Measurements from ENCODE around the gene NGFR. TPM values are rescaled to one million over a fixed set of nuclear protein-coding genes. Genes with fewer than 3 reads are reported as not detected.
"Not testable (repeated sequence)": the region's sequence is repeated elsewhere in the genome, so short reads cannot be mapped to it uniquely, and the experiment has no call there.

NGFR gene
- total RNA-seq, 1 donor from 2014 or later = 4.1 TPM

- intact Hi-C loops (cut with micrococcal nuclease) = loop anchor here (10.0 kb wide), 2 partner anchors 116 to 236 kb away; no protein-coding TSS in a partner anchor
- ATAC-seq, DNase-seq: not testable (repeated sequence)
These were observed 55.7 kb downstream of the NGFR start for GRCh38 chr17:49550764-49551163.

GRCh38 chr17:49551221-49552069 lies 56.4 kb downstream of the NGFR start:
- ATAC-seq = no peak
- no peak for DNase-seq
- intact Hi-C loops (cut with micrococcal nuclease) = loop anchor here (10.0 kb wide), 2 partner anchors 117 to 237 kb away; no protein-coding TSS in a partner anchor

GRCh38 chr17:49552070-49552751 lies 57.1 kb downstream of the NGFR start:
- no peak for DNase-seq
- ATAC-seq = no peak
- intact Hi-C loops (cut with micrococcal nuclease) = loop anchor here (10.0 kb wide), 2 partner anchors 117 to 237 kb away; no protein-coding TSS in a partner anchor

GRCh38 chr17:49553676-49554335 lies 58.7 kb downstream of the NGFR start:
- DNase-seq = no peak
- intact Hi-C loops (cut with micrococcal nuclease) = loop anchor here (10.0 kb wide), 2 partner anchors 119 to 239 kb away; no protein-coding TSS in a partner anchor

GRCh38 chr17:49554694-49555494 lies 59.8 kb downstream of the NGFR start:
- ATAC-seq (no peak), DNase-seq (no peak)
- intact Hi-C loops (cut with micrococcal nuclease) = loop anchor here (10.0 kb wide), 2 partner anchors 120 to 240 kb away; no protein-coding TSS in a partner anchor

More at GRCh38 chr17:49553676-49554335, 58.7 kb downstream of the NGFR start:
- no peak for ATAC-seq

- ATAC-seq (no peak), DNase-seq (no peak)
- intact Hi-C loops (cut with micrococcal nuclease) = loop anchor here (10.0 kb wide), 2 partner anchors 121 to 241 kb away; no protein-coding TSS in a partner anchor
These were observed 60.6 kb downstream of the NGFR start for GRCh38 chr17:49555495-49556222.

- intact Hi-C loops (cut with micrococcal nuclease) = loop anchor here (10.0 kb wide), 2 partner anchors 122 to 242 kb away; no protein-coding TSS in a partner anchor
- ATAC-seq (peak; percentile 91), DNase-seq (peak; percentile 87)
These were observed 61.3 kb downstream of the NGFR start for GRCh38 chr17:49556223-49556943.

GRCh38 chr17:49557312-49558024 lies 62.4 kb downstream of the NGFR start:
- DNase-seq = no peak
- intact Hi-C loops (cut with micrococcal nuclease) = loop anchor here (10.0 kb wide), 2 partner anchors 123 to 243 kb away; no protein-coding TSS in a partner anchor
- ATAC-seq = peak; percentile 65

Small RNA genes lying within 50 kb of the gene (microRNA-seq; reads per million reads assigned to microRNA genes)
- gene MIR6165 (ENCODE audit: borderline number of aligned reads) = not detected

Other genes with a start within 250 kb of the NGFR start
- gene ZNF652, start 133.0 kb upstream of the NGFR start, total RNA-seq = 19.2 TPM
- gene PHB1, start 80.4 kb upstream of the NGFR start, total RNA-seq = 245 TPM
- 3.4 TPM for gene NXPH3, start 80.6 kb downstream of the NGFR start, total RNA-seq
- gene SPOP, start 182.8 kb downstream of the NGFR start, total RNA-seq = 77.8 TPM
- gene SLC35B1, start 212.7 kb downstream of the NGFR start, total RNA-seq = 61.5 TPM